Measurements from ENCODE around the gene B4GALT6.

GRCh38 chr18:31651369-31651768 is 33.0 kb downstream of the B4GALT6 start:
- TF ChIP-seq CTCF (IDR thresholded peaks at IDR 0.05; ENCODE audit: poor library complexity): no peak
- no peak for TF ChIP-seq EZH2phosphoT487 (IDR thresholded peaks at IDR 0.05; ENCODE audit: low read depth, severe bottlenecking, unreplicated experiment)
- TF ChIP-seq EZH2 (IDR thresholded peaks at IDR 0.05; ENCODE audit: borderline replicate concordance): no peak

Data from hepatocyte (in vitro differentiated cells).